ENCODE measurements around the gene GJA4.
"Not testable (repeated sequence)": the region's sequence is repeated elsewhere in the genome, so short reads cannot be mapped to it uniquely, and the experiment has no call there.

GJA4 gene

GRCh38 chr1:34770891-34771504 lies 21.8 kb upstream of the GJA4 start:
- no peak for DNase-seq

GRCh38 chr1:34771573-34772371 lies 21.0 kb upstream of the GJA4 start:
- DNase-seq, result no peak

GRCh38 chr1:34773114-34773513 lies 19.7 kb upstream of the GJA4 start:
- not testable (repeated sequence) for DNase-seq

GRCh38 chr1:34774957-34775356 lies 17.8 kb upstream of the GJA4 start:
- no peak for DNase-seq

- no peak for DNase-seq
Measured at GRCh38 chr1:34776911-34777310, 15.9 kb upstream of the GJA4 start.

- DNase-seq, result no peak
Measured at GRCh38 chr1:34777519-34778321, 15.1 kb upstream of the GJA4 start.

- DNase-seq, result no peak
Measured at GRCh38 chr1:34778381-34778780, 14.4 kb upstream of the GJA4 start.

- no peak for DNase-seq
Measured at GRCh38 chr1:34779005-34779404, 13.8 kb upstream of the GJA4 start.

GRCh38 chr1:34779526-34779925 lies 13.3 kb upstream of the GJA4 start:
- no peak for DNase-seq

- no peak for DNase-seq
Measured at GRCh38 chr1:34779962-34780361, 12.8 kb upstream of the GJA4 start.

- no peak for DNase-seq
Measured at GRCh38 chr1:34780528-34780927, 12.3 kb upstream of the GJA4 start.

- DNase-seq, result no peak
Measured at GRCh38 chr1:34781071-34781843, 11.5 kb upstream of the GJA4 start, which contains the start of gene GJB3. TSS of gene GJB3 (plus strand) at chr1:34781214. CDS start at chr1:34784763, 3,549 bp downstream.

GRCh38 chr1:34781844-34782391 lies 10.9 kb upstream of the GJA4 start:
- no peak for DNase-seq

- no peak for DNase-seq
Measured at GRCh38 chr1:34784751-34785221, 8.0 kb upstream of the GJA4 start.

GRCh38 chr1:34785231-34785874 lies 7.4 kb upstream of the GJA4 start:
- DNase-seq, result no peak

GRCh38 chr1:34785875-34786470 lies 6.8 kb upstream of the GJA4 start:
- no peak for DNase-seq

GRCh38 chr1:34786521-34787325 lies 6.1 kb upstream of the GJA4 start:
- peak; percentile 57 for DNase-seq

- no peak for DNase-seq
Measured at GRCh38 chr1:34787461-34788420, 5.1 kb upstream of the GJA4 start.

- DNase-seq, result no peak
Measured at GRCh38 chr1:34790985-34791384, 1.8 kb upstream of the GJA4 start.

Measured in NCI-H187 treated with DMSO at 0.1 percent for 48 hours (cell line).